GM21528 (cell line): ENCODE measurements around the gene RNF44.
"Not testable (repeated sequence)": the region's sequence is repeated elsewhere in the genome, so short reads cannot be mapped to it uniquely, and the experiment has no call there.

Experiments used
- ATAC-seq: cut with Tn5 transposase; IDR thresholded peaks from one replicate; pipeline ENCODE4 v1.9.1; 2021; ENCODE audit warnings: mild to moderate bottlenecking, moderate library complexity; ENCODE audit not compliant: unreplicated experiment, low FRiP score

RNF44 gene

GRCh38 chr5:176553260-176554085, 16.3 kb upstream of the RNF44 start:
- no peak for ATAC-seq

GRCh38 chr5:176552332-176552869, 15.2 kb upstream of the RNF44 start:
- no peak for ATAC-seq

- ATAC-seq, result not testable (repeated sequence)
These were observed 13.7 kb upstream of the RNF44 start for GRCh38 chr5:176550937-176551336.

GRCh38 chr5:176550275-176550831, 13.2 kb upstream of the RNF44 start:
- ATAC-seq, result no peak

- ATAC-seq, result no peak
These were observed 12.7 kb upstream of the RNF44 start for GRCh38 chr5:176549871-176550270.

- no peak for ATAC-seq
These were observed 11.8 kb upstream of the RNF44 start, which contains the start of gene CDHR2 for GRCh38 chr5:176548967-176549444. Gene CDHR2, plus strand, starts transcription at chr5:176549342. Its CDS starts 16,011 bp downstream, at chr5:176565353.

GRCh38 chr5:176547802-176548201, 10.6 kb upstream of the RNF44 start:
- no peak for ATAC-seq

GRCh38 chr5:176545737-176546509, 8.7 kb upstream of the RNF44 start:
- ATAC-seq, result no peak

GRCh38 chr5:176545388-176545736, 8.2 kb upstream of the RNF44 start:
- no peak for ATAC-seq

- peak; percentile 62 for ATAC-seq
These were observed 6.4 kb upstream of the RNF44 start for GRCh38 chr5:176543428-176544182.

- peak; percentile 45 for ATAC-seq
These were observed 5.6 kb upstream of the RNF44 start for GRCh38 chr5:176542596-176543427.

- no peak for ATAC-seq
These were observed 5.0 kb upstream of the RNF44 start for GRCh38 chr5:176542135-176542595.

GRCh38 chr5:176541338-176542134, 4.3 kb upstream of the RNF44 start:
- no peak for ATAC-seq

- ATAC-seq, result no peak
These were observed 3.7 kb upstream of the RNF44 start for GRCh38 chr5:176540956-176541337.

- ATAC-seq, result no peak
These were observed 3.3 kb upstream of the RNF44 start for GRCh38 chr5:176540476-176540899.

GRCh38 chr5:176538989-176539384, 1.8 kb upstream of the RNF44 start:
- ATAC-seq, result no peak

- ATAC-seq, result no peak
These were observed 1.2 kb upstream of the RNF44 start for GRCh38 chr5:176538230-176538988.
